Measurements from ENCODE around the gene DSC2. TPM values are rescaled to one million over a fixed set of nuclear protein-coding genes. Genes with fewer than 3 reads are reported as not detected.
"Not testable (repeated sequence)": the region's sequence is repeated elsewhere in the genome, so short reads cannot be mapped to it uniquely, and the experiment has no call there.

DSC2 gene
- total and polyA plus RNA-seq, 5 donors: 6.6 to 24.5 (median 20.5) TPM

DNA sequence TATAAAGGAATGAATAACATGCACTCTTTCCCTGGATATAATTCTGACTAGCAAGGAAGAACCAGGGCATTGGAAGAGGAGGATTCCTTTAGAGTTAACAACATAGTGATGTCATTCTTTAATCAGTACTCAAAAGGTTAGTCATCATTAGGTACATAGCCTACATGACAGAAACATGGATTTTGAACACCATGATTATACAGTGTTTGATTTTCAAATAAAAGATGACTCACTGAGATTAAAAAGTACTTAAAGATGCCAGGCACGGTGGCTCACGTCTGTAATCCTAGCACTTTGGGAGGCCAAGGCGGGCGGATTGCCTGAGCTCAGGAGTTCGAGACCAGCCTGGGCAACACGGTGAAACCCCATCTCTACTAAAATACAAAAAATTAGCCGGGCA, 90.8 kb downstream of the DSC2 start:
- H3K4me3 ChIP-seq (ENCODE audit: low read length); H3K27ac ChIP-seq (ENCODE audit: low read length); intact Hi-C loops (cut with DNase I); H3K4me1 ChIP-seq (ENCODE audit: control insufficient read depth, insufficient read depth, low read length); H3K9me3 ChIP-seq (ENCODE audit: control insufficient read depth, low read length); ATAC-seq; DNase-seq; H3K27me3 ChIP-seq (ENCODE audit: control insufficient read depth, insufficient read depth): not testable (repeated sequence)
- WGBS: 91% methylated on average over 7 of the region's 7 CpGs

DNA sequence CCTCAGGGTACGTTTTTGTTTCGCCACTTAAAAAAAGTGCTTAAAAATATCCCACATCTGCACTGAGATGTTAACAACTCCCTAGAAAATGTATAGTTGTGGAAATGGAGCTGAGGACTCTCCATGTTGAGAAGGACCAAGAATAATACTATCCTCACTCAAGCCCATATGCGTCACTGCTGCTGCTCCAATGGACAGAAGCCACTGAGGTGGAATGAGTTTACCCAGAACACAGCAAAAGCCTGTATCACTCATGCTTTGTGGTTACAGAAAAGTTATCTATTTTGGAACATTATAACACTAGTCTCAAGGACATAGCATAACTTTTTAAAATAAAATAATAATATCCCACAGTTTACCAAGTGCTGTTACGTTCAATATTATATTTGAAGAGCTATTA, 91.6 kb downstream of the DSC2 start:
- Histone ChIP-seq H3K27me3 (ENCODE audit: control insufficient read depth, insufficient read depth) (no peaks in the 10 kb centered on the region), H3K9me3 (ENCODE audit: control insufficient read depth, low read length) (no peaks in the 10 kb centered on the region), H3K4me3 (ENCODE audit: low read length) (no peak overlapping the region), H3K27ac (ENCODE audit: low read length) (no peak overlapping the region), H3K4me1 (ENCODE audit: control insufficient read depth, insufficient read depth, low read length) (no peaks in the 10 kb centered on the region)
- ATAC-seq (no peak), DNase-seq (no peak)
- 90% methylated on average over 4 of the region's 4 CpGs for WGBS
- intact Hi-C loops (cut with DNase I): no loop called here

Other genes with a start within 250 kb of the DSC2 start
- gene DSC3, start 59.7 kb downstream of the DSC2 start, total RNA-seq: under 1 TPM; 0.03 to 0.18 (median 0.11) TPM
- gene DSC3, start 59.7 kb downstream of the DSC2 start, polyA plus RNA-seq: 0.16 TPM
- gene DSC1, start 60.4 kb upstream of the DSC2 start, total RNA-seq: 10 to 100 TPM; 31.9 to 87.5 (median 53.6) TPM
- gene DSC1, start 60.4 kb upstream of the DSC2 start, polyA plus RNA-seq: 8.9 TPM
- gene DSG1, start 215.7 kb upstream of the DSC2 start, total RNA-seq: 1 to 10 TPM in 3 of 4 donors, under 1 TPM in 1; 0.89 to 4.3 (median 2.3) TPM
- gene DSG1, start 215.7 kb upstream of the DSC2 start, polyA plus RNA-seq: 0.34 TPM